Measurements from ENCODE around the gene ZNF239. TPM values are rescaled to one million over a fixed set of nuclear protein-coding genes. Genes with fewer than 3 reads are reported as not detected.
A peak's percentile ranks its signal among the peaks of the same experiment; 100 is the strongest.

Gene ZNF239
- total and polyA plus RNA-seq, 2 of the 8 experiments (the other 6 are each of a cell fraction or from before 2014, with no cell fraction given): 2.4 to 11.4 TPM

GRCh38 chr10:43605850-43606322 lies 31.5 kb upstream of the ZNF239 start:
- H3K4me1 ChIP-seq (replicated peaks in 1 of 4; ENCODE audit: control insufficient read depth in 3 of 4, insufficient read depth in 4 of 4, low read length in 3 of 4): peaks cover 0 to 2% (median 0%) of the 10 kb centered on the region in 4 experiments; a peak in 1 of 7 replicates
- H2AK5ac ChIP-seq (ENCODE audit: low read depth, low read length): no peak overlapping the region
- H2BK12ac ChIP-seq (ENCODE audit: low read depth, low read length): no peak overlapping the region
- no peaks in the 10 kb centered on the region for H4K20me1 ChIP-seq (replicated peaks in 1 of 2; ENCODE audit: control insufficient read depth in 1 of 2, insufficient read depth in 2 of 2, low read length in 2 of 2)
- H2BK15ac ChIP-seq (ENCODE audit: low read length): no peak overlapping the region
- H2AFZ ChIP-seq (ENCODE audit: low read length): peak overlapping the region; percentile 31
- peaks cover 0 to 5% (median 2%) of the 10 kb centered on the region in 4 experiments; a peak in 3 of 7 replicates for H3K27me3 ChIP-seq (replicated peaks in 1 of 4; ENCODE audit: control insufficient read depth in 3 of 4, extremely low read depth in 1 of 4, insufficient read depth in 3 of 4, low read length in 3 of 4)
- no peak overlapping the region for H3K56ac ChIP-seq (replicated peaks; ENCODE audit: insufficient read length, low read depth, low read length)
- FAIRE-seq: no peak
- H3K4me2 ChIP-seq (ENCODE audit: insufficient read depth in 1 of 2, low read depth in 2 of 2, low read length in 2 of 2): peak overlapping the region; percentile 64 to 76
- no peak overlapping the region for H4K8ac ChIP-seq (ENCODE audit: extremely low read depth, insufficient read depth, low read length)
- H3K9ac ChIP-seq (replicated peaks in 1 of 4; ENCODE audit: extremely low read depth in 1 of 4, low read depth in 3 of 4, low read length in 3 of 4): no peak overlapping the region
- no peak overlapping the region for H2BK5ac ChIP-seq (ENCODE audit: low read depth, low read length)
- H3K23ac ChIP-seq (ENCODE audit: insufficient read length): no peak overlapping the region
- no peaks in the 10 kb centered on the region for H3K79me2 ChIP-seq (ENCODE audit: control insufficient read depth in 1 of 2, insufficient read depth in 2 of 2, low read length in 2 of 2)
- DNase-seq (ENCODE audit: low read depth in 1 of 2, low spot score in 2 of 2): no peak
- H3K9me3 ChIP-seq (ENCODE audit: insufficient read depth in 2 of 2, low read depth in 1 of 2, low read length in 1 of 2): peaks cover 5 to 12% of the 10 kb centered on the region in 2 experiments; a peak in 2 of 4 replicates
- H4K5ac ChIP-seq (ENCODE audit: insufficient read length, low read depth, low read length): no peak overlapping the region
- 63% methylated on average over 12 of the region's 12 CpGs; no CpG with 5 or more reads in 1 of the 2 experiments for WGBS, 2 experiments (ENCODE audit: extremely low coverage in 1 of 2, insufficient coverage in 1 of 2, insufficient read length in 1 of 2, insufficient replicate concordance in 2 of 2, low coverage in 1 of 2, low lambda C conversion rate in 2 of 2, missing lambda C conversion rate in 1 of 2)
- ChIA-PET CTCF (ENCODE audit: partially characterized antibody) (no interaction called here), POLR2A (ENCODE audit: partially characterized antibody) (interaction anchor here (1.7 kb wide), 1 partner anchor 44 kb away, joined by 3 read pairs; no protein-coding TSS in a partner anchor)
- H3K4ac ChIP-seq (replicated peaks; ENCODE audit: insufficient read length, low read depth, low read length): no peak overlapping the region
- no peak overlapping the region for H3K14ac ChIP-seq (ENCODE audit: insufficient read length)
- H4K91ac ChIP-seq (replicated peaks; ENCODE audit: insufficient read length, low read length): no peak overlapping the region
- H3K18ac ChIP-seq (ENCODE audit: extremely low read depth, low read length): no peak overlapping the region
- H3K27ac ChIP-seq (ENCODE audit: low read depth, low read length): no peak overlapping the region
- H3K23me2 ChIP-seq (ENCODE audit: low read depth, low read length): no peaks in the 10 kb centered on the region; the same call in 1 of the 2 replicates
- H3K79me1 ChIP-seq (ENCODE audit: low read depth, low read length): no peaks in the 10 kb centered on the region
- no peak overlapping the region for H2BK120ac ChIP-seq (replicated peaks; ENCODE audit: low read depth, low read length)
- peak overlapping the region in 3 of 4 experiments; percentile 47 to 69 (median 49); a peak in 6 of 8 replicates for H3K4me3 ChIP-seq (ENCODE audit: extremely low read depth in 1 of 4, insufficient read depth in 2 of 4, low read depth in 3 of 4, low read length in 4 of 4)
- peaks cover 0 to 2% (median 0%) of the 10 kb centered on the region in 4 experiments; a peak in 3 of 8 replicates for H3K36me3 ChIP-seq (ENCODE audit: control insufficient read depth in 2 of 4, insufficient read depth in 4 of 4, low read length in 3 of 4)
- H2BK20ac ChIP-seq (ENCODE audit: low read length): no peak overlapping the region
- TF ChIP-seq HDAC6 (IDR thresholded peaks at IDR 0.05; ENCODE audit: low read depth, low read length) (no peak), GABPA (IDR thresholded peaks at IDR 0.05; ENCODE audit: borderline replicate concordance, insufficient read depth, low read length) (no peak), KDM1A (IDR thresholded peaks at IDR 0.05; ENCODE audit: borderline replicate concordance, low read length) (no peak)
